ENCODE data around the gene PPP1R7.

GRCh38 chr2:241110607-241111439 lies 39.4 kb upstream of the PPP1R7 start:
- TF ChIP-seq CTCF (IDR thresholded peaks at IDR 0.05 in 8 of 11, conservative IDR thresholded peaks at IDR 0.05 in 3 of 11), result no peak
- TF ChIP-seq POLR2A (IDR thresholded peaks at IDR 0.05), result no peak
- peak; percentile 49 to 81 (median 58) for TF ChIP-seq POLR2AphosphoS5 (IDR thresholded peaks at IDR 0.05)
